DMS 273 (cell line): ENCODE measurements around the gene PPFIBP1.
"Not testable (repeated sequence)": the region's sequence is repeated elsewhere in the genome, so short reads cannot be mapped to it uniquely, and the experiment has no call there.

Source experiments
- DNase-seq: peaks from one replicate; lab custom pipeline; 2025; ENCODE audit not compliant: unreplicated experiment; lab: John Stamatoyannopoulos, UW

The PPFIBP1 gene

DNA sequence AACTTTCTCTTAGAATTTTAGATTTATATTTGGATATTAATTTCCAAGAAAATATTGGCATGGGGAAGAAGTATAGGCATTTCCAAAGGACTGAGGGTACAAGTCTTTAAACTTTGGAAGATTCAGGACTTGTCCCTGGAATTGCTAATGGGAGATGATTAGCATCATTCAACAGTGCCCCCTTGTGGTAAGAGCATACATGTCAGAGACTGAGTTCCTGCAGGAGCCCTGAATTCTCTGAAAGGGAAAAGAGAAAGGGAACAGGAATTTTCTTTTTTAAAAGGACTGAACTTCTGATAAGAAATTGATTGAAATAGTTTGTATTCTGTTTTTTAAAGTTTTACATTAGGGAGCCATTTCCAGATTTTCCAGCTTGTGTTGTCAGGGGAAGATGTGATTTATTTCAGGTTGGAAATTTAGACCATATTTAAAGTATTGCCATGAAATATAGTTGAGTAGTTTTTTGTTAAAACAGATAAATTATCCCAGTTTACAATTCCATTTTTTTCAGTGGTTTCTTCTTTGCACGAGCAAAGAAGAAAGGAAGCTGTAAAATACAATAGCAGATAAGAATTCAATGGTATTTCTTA, 128.3 kb downstream of the PPFIBP1 start:
- peak; percentile 84 for DNase-seq

DNA sequence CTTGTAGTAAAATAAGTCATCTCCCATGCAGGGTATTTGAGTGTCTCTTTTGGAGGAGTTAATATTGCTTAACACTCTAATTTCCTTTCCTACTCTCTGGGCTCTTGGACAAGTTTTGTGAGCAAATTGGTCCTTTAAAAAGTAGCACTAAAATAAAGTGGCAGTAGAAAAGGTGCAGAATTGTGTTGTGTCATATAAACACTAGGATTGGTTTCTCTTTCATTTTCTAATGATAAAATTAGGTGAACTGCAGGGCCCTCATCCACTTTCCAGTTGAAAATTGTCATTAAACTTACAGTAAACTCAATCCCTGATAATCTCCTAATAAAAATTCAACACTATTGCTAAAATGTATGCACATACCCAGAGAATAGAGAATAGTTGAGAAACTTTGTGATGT, 129.7 kb downstream of the PPFIBP1 start:
- no peak for DNase-seq

DNA sequence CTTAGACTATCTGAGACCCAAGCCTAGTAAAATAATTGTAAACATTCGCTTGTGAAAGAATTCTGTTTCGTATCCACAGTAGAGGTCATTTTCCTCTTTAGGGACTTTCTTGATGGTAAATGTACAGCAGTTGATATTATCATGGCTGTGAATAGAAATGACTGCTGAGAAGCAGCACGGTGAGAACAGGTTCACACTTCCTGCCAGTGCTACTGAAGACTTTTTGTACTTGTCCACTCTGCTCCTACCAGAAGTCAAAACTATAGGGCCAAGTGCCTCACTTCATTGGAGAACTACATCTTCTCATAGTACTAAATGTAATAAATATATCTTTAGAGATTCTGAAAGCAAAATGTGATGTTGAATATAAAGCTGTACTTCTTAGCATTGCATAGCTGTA, 131.5 kb downstream of the PPFIBP1 start:
- not testable (repeated sequence) for DNase-seq

DNA sequence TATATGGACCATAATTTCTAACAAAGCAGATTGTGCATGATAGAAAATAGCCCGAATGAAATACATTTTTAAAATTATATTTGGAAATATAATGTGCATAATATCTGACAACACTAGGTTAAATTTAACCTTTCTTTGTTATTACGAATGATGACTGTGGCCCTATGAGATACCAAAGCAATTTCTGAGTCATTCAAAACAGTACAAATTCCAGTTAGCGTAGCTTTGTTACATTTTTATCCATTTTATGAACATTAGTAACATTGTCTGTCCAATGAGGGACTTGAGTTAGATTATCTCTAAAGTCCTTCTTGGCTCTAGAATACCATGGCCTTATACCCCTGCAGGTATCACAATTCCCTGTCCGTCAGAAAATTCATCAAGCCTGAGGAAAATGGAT, 133.3 kb downstream of the PPFIBP1 start:
- no peak for DNase-seq

DNA sequence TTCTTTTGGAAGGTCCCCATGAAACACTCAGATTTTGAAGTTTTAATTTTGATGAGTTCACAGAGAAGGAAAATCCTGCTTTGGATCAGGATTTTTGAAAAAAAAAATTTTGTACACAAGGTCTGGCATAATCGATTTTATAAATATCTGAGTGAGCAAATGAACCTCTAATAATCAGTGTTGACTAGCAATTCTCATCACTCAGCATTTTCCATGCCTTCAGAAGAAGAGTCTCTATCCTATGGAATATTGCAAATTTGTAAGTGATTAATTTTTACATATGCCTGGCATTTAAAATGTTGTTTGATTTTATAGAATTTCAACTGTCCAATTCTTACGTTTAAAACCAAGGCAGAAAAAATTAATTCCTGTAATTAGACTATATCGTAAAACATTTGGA, 141.7 kb downstream of the PPFIBP1 start:
- DNase-seq = no peak

DNA sequence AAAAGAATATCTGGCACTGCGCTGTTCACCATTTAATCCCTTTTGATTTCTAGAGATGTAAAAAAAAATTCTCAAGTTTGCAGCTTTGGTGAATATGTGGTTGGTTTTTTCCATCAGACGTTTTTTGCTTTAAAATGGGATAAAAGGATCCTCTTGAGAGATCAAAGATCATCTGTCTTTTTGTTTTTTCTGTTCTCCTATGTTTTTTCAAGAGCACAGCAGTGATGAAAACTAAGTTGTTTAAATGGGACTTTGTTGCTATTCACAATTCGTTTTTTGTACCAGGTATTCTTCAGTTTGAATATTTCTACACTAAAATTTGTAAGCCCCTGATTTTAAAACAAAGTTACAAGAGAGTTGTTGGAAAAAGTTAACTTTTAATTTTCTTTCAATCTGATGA, 142.5 kb downstream of the PPFIBP1 start:
- no peak for DNase-seq

DNA sequence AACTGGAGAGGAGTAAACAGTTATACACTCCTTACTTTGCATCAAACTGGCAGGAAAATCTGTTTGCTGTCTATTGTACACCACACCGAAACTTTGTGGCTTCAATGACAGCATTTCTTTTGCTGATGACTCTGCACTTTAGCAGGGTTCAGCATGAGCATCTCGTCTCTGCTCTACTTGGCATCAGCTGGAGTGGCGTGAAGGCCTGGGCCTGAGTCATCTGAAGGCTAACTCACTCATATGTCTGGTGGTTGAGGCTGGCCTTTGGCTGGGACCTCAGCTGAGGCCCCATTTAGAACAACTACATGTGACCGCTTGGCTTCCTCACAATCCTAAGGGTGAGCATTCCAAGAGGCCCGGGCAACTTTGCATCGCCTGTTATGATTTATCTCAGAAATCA, 143.5 kb downstream of the PPFIBP1 start:
- no peak for DNase-seq

DNA sequence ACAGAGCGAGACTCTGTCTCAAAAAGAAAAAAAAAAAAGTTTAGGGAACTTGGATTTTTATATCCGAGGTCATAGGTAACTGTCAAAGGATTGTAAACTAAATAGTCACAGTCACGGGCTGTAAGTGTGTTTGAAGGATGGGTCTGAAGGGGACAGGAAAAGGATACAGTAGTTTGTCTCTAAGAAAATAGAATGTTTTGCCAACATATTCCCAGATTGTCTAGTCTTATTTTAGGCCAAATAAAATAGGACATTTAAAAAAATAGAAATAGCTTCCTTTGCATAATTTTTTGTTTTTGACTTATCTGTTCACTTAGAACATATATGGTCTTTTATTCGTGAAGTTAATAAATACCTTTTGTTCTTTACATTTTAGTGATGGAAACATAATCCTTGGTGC, 148.0 kb downstream of the PPFIBP1 start:
- DNase-seq = no peak

DNA sequence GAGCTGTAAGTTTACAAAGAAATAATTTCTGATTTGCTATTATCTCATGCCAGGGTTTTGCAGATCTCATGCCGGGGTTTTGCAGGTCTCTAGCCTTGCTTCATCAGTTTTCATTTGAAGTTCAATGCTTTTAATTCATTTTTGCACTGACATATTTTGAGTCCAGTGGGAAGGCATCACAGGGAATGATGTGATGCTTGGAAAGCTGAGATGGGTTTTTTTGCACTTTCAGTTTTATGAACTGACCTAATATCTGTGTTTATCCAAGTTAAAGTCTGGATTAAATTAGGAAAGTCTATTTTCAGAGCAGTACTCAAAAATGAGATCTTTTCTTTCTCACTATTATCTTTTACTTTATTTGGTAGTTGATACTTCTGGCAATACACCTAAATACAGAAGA, 148.6 kb downstream of the PPFIBP1 start:
- DNase-seq = no peak

DNA sequence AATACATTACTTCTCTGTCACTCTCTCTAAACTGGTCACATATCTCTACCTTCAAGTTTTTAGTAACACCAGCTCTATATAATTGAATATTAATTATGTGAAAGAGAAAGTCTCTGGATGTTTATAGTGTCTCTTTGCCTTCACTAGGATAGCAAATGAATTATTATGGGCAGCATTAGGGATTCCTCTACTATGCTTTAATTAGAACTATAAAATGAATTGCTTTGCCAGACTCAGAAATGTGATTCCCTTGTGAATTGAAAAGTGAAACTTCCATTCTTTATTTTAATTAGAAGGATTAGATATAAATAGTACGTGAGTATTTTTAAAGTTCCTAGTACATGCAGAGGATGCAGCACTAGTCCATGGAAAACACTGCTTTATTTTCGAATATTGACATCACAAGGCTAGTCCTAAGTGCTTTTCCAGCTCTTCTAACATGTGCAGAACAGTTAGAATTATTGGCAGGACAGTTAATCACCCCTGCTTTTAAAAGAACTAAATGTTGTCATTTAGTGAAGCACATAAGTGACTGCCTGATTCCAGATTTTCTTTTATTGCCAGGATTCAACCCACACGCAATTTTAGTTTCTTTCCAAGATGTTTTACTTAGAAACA, 149.2 kb downstream of the PPFIBP1 start:
- DNase-seq = no peak

DNA sequence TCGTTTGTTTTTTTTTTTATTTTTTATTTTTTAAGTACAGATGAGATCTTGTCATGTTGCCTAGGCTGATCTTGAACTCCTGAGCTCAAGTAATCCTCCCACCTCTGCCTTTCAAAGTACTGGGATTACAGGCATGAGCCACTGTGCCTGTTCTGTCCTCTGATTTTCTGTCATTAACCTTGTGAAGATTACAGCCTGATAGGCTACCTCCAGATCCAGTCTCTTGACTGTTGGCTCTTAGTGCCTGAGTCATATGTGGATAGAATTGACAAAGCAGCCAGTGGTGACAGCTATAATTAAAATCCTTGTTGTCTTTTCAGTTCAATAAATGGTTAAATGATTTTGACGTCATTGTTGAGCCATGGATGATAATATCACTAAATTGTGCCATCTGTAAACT, 151.0 kb downstream of the PPFIBP1 start:
- DNase-seq = no peak

DNA sequence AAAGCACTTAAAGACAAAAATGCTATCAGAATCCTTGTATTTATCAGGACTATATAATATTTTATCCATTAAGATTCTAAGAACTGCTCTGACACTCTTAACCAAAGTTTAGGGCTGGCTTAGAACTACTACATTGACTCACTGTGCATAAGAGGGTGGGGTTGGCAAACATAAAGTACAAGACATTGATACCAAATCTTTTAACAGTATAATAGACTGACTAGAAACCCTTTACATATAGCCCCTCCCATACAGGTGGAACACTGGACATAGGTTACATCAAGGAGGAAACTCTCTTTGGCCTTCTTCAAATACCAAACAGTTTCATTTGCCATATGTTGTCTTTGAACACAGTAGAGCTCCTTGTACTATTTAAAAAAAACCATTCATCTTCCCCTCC, 156.6 kb downstream of the PPFIBP1 start:
- no peak for DNase-seq

DNA sequence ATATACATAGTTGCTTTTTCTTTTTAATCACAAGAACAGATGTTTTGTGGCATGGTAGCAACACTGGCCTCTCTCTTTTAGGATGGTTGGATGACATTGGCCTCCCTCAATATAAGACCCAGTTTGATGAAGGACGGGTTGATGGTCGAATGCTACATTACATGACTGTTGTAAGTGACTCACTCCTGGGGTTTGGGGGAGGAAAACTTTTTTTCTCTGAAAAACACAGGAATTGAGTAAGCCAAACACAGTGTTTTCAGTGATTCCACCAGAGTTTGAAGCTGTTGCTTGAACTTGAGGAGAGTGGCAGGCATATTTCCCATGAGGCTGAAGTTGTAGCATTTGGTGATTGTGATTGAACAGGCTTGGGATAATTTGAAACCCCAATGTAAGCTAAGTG, 158.5 kb downstream of the PPFIBP1 start:
- DNase-seq = no peak

DNA sequence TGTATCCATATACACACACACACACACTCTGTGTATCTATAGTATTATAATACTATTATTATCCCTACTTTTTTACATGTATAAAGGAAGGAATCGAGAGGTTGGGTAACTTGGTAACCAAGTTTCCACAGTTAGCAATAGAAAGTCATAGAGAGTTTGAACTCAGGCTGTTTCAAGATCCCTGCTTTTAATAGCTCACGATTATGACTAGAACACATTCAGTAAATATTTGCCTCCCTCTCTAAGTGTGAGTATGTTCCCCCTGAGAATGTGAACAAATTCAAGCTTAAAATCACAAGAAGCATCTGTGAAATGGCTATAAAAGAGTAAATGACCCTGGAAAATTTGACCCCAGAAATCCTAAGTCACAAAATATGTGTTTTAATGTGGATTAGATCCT, 161.3 kb downstream of the PPFIBP1 start:
- DNase-seq = no peak

DNA sequence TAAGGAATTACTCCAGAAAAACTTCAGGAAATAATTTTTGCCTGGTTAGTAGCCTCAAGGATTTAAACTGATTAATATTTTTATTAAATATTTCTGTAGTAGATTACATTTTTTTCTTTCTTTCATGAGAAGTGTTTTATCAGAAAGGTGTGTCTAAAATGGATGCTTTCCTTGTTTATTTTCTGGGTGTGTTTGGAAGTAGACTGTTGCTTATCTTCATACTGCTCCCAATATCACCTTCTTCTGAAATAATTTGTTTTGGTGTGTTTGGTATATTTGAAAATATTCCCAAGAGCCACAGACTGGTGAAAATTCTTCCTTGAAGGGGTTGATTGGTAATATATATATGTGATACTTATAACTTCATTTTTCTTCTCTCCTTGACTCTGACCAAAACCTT, 162.1 kb downstream of the PPFIBP1 start:
- DNase-seq = no peak

DNA sequence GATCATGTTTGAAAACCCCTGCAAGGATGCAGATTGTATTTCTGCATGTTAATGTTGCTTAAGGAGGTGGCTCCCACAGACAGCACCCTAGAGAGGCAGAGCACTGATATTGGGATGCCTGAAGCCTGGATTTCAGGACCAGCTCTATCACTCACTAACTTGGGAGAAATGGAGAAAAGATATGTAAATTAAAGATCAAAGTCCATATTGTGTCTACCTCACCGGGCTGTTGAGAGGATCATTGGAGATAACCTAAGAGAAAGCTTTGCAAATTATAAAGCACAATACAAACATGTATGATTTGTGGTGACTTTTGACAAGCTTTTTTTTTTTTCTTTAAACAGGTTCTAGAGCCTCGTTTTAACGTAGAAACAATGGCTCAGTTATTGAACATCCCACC, 164.7 kb downstream of the PPFIBP1 start:
- DNase-seq = no peak

DNA sequence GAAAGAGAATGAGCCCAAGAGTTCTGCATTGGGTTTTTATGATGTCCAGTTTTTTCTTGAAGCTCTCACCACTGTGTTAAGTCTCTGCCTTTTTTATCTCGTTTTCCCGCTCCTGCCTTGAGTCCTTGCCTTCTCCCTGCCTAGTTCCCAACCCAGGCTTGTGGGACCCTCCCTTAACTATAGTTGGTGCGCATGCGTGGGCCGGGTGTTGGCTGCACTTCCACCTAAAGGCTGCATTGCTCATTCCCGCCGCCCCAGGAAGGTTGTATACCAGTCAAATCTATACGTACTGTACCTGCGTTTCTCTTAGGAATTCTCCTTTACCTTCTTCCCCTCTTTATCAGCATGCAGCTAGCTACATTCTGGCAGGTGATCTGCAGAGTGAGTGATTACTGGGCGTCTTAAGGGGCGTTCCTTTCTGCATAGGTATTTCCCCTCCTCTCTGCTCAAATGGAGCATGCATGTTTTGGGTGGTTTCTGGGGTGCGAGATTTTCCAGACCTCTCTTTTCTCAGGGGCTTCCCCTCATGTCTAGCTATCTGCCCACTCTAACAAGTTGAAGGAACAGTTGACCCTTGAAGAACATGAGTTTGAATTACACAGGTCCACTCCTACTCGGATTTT, 165.7 kb downstream of the PPFIBP1 start:
- DNase-seq = no peak

DNA sequence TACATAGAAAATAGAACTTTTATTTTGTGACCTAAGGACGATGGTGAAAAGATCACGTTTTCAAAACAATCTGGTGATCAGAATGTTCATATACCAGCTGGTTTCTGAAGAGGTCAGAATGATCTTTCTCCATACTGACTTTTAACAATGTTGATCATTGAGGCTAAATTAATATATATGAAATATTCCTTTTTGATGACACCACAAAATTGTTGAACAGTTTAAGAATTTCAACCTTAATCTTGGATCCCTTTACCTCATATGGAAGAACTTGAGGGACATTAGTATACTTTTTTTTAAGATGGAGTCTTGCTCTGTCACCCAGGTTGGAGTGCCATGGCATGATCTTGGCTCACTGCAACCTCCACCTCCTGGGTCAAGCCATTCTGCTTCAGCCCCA, 169.4 kb downstream of the PPFIBP1 start:
- DNase-seq = no peak

DNA sequence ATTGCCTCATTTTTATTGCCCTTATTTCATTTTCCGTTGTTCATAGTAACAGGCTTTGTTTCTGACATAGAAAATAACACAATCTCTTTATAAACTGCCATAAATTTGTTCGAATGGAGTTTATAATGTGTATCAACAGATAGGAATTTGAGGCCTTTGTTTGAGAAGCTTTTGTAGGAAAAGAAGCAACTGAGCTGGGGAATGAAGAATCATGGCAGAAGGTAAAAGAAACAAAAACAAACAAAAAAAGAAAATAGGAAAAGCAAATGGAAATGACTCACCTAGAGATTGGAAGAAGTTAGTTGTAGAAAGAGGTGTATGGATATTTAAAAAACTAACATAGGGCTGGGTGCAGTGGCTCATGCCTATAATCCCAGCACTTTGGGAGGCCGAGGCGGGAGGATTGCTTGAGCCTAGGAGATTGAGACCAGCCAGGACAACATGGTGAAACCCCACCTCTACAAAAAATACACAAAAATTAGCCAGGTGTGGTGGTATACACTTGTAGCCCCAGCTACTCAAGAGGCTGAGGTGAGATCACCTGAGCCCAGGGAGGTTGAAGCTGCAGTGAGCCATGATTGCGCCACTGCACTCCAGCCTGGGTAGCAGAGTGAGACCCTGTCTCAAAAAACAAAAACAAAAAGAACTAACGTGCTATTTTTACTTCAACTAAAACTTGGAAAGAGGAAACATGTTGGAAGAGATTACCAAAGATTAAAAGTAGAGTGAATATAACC, 171.7 kb downstream of the PPFIBP1 start:
- DNase-seq = no peak

DNA sequence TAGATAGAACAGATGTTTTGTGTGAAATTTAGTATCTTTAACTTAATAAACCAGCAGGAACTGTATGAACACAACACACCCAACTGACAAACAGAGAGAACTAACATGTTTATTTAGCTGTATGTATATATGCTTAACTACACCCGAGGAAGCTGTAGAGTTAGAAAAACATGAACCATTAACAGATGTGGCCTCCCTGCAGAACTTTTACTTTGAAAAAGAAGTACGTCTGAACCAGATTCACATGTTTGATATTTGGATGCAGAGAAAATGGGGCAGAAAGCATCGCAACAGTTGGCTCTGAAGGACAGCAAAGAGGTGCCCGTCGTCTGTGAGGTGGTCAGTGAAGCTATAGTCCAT, 172.3 kb downstream of the PPFIBP1 start, which contains the start of gene REP15:
REP15 (plus strand) TSS at position 155 of the 360 bp plus-strand sequence; CDS start at position 271, 116 bp downstream.
- no peak for DNase-seq

DNA sequence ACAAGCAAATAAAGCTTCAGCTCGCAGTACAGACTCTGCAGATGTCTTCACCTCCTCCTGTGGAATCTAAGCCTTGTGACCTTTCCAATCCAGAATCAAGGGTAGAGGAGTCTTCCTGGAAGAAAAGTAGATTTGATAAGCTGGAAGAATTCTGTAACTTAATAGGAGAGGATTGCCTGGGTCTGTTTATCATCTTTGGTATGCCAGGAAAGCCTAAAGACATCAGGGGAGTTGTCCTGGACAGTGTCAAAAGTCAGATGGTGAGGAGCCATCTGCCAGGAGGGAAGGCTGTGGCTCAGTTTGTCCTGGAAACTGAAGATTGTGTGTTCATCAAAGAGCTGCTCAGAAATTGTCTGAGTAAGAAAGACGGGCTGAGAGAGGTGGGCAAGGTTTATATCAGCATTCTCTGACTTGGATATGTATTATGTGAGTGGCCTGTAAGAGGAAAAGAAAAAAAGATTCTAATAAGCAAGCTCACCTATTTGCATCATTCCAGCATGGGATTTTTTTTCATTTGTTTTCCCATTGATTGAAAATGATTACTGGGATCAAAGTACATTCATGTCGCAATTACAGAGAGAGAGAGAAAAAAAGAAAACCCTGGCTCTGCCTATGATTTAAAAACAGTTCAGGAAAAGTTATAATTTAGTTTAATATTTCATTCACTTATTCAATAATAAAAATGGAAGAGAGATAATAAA, 173.0 kb downstream of the PPFIBP1 start:
- no peak for DNase-seq
